Neural progenitor cell (in vitro differentiated cells): ENCODE data around the gene SH3BP5.

Experiments
- EZH2phosphoT487 ChIP-seq: fragments of 200-600 bp; sonication (generic); IDR thresholded peaks from 2 replicates; pipeline ENCODE4 v1.6.1; 2017; ENCODE audit warnings: antibody characterized with exemption
- TF ChIP-seq, protein P1 (sequence below): fragments of 200-600 bp; sonication (generic); IDR thresholded peaks from 2 replicates; pipeline ENCODE4 v1.5.1; 2017; ENCODE audit warnings: antibody characterized with exemption, mild to moderate bottlenecking

DNA sequence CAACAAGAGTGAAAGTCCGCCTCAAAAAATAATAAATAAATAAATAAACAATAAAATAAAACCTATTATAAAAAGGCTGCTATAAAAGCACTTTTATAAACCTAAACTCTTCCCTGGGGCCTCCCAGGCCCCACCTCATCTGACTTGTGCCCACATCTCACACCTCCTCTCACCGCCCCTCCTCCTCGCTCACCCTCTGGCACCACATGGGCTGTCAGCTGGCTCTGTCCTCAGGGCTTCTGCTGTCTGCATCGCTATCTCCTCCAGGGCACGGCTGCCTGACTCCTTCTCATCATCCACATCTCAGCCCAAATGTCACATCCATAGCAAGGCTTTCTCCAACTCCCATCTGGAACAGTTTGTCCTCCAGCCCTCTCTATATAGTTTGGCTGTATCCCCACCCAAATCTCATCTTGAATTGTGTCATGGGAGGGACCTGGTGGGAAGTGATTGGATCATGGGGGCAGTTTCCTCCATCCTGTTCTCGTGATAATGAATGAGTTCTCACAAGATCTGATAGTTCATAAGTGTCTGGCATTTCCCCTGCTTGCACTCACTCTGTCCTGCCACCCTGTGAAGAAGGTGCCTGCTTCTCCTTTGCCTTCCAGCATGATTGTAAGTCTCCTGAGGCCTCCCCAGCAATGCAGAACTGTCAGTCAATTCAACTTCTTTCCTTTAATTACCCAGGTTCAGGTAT lies 8.8 kb upstream of the SH3BP5 start:
- TF ChIP-seq, protein P1, sequence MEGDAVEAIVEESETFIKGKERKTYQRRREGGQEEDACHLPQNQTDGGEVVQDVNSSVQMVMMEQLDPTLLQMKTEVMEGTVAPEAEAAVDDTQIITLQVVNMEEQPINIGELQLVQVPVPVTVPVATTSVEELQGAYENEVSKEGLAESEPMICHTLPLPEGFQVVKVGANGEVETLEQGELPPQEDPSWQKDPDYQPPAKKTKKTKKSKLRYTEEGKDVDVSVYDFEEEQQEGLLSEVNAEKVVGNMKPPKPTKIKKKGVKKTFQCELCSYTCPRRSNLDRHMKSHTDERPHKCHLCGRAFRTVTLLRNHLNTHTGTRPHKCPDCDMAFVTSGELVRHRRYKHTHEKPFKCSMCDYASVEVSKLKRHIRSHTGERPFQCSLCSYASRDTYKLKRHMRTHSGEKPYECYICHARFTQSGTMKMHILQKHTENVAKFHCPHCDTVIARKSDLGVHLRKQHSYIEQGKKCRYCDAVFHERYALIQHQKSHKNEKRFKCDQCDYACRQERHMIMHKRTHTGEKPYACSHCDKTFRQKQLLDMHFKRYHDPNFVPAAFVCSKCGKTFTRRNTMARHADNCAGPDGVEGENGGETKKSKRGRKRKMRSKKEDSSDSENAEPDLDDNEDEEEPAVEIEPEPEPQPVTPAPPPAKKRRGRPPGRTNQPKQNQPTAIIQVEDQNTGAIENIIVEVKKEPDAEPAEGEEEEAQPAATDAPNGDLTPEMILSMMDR = no peak
- TF ChIP-seq EZH2phosphoT487 = no peak
